H9 (cell line): ENCODE results near the gene VSTM2L. TPM values are rescaled to one million over a fixed set of nuclear protein-coding genes. Genes with fewer than 3 reads are reported as not detected.

Experiments used
- DNase-seq: peaks from one replicate; pipeline ENCODE4 v3.0.0-alpha.2; 2017
- H2AFZ ChIP-seq: one replicate; pipeline ENCODE4 v1.6.1; 2013; ENCODE audit warnings: mild to moderate bottlenecking, low read length, control low read depth, moderate library complexity
- H2AK5ac ChIP-seq: 2 replicates; pipeline ENCODE4 v1.6.1; 2013; ENCODE audit warnings: low read length, control low read depth, mixed read lengths; ENCODE audit not compliant: insufficient read length
- H2BK120ac ChIP-seq: one replicate; pipeline ENCODE4 v1.6.1; 2013; ENCODE audit warnings: low read depth, mild to moderate bottlenecking, low read length, control low read depth, inconsistent platforms; ENCODE audit not compliant: poor library complexity, severe bottlenecking
- H2BK12ac ChIP-seq: 2 replicates; pipeline ENCODE4 v1.6.1; 2013; ENCODE audit warnings: low read length, control low read depth, mixed read lengths, low read depth; ENCODE audit not compliant: insufficient read length
- H2BK15ac ChIP-seq: 2 replicates; pipeline ENCODE4 v1.6.1; 2013; ENCODE audit warnings: low read depth, low read length, control low read depth
- H2BK20ac ChIP-seq: one replicate; pipeline ENCODE4 v1.6.1; 2013; ENCODE audit warnings: low read depth, mild to moderate bottlenecking, low read length, control low read depth, inconsistent platforms; ENCODE audit not compliant: poor library complexity, severe bottlenecking
- H2BK5ac ChIP-seq: 2 replicates; pipeline ENCODE4 v1.6.1; 2013; ENCODE audit warnings: low read length, control low read depth, mixed read lengths; ENCODE audit not compliant: insufficient read length
- H3K14ac ChIP-seq: 2 replicates; pipeline ENCODE4 v1.6.1; 2013; ENCODE audit warnings: low read length, control low read depth; ENCODE audit not compliant: insufficient read depth
- H3K18ac ChIP-seq: 2 replicates; pipeline ENCODE4 v1.6.1; 2013; ENCODE audit warnings: low read depth, mild to moderate bottlenecking, mixed read lengths, low read length, control low read depth; ENCODE audit not compliant: insufficient read length
- H3K23ac ChIP-seq: 2 replicates; pipeline ENCODE4 v1.6.1; 2013; ENCODE audit warnings: low read length, control low read depth, mixed read lengths, low read depth; ENCODE audit not compliant: insufficient read length
- H3K23me2 ChIP-seq: 2 replicates; pipeline ENCODE4 v1.6.1; 2013; ENCODE audit warnings: low read depth, mild to moderate bottlenecking, mixed read lengths, low read length, control low read depth; ENCODE audit not compliant: insufficient read length, poor library complexity, severe bottlenecking
- H3K27ac ChIP-seq: 2 replicates; pipeline ENCODE4 v1.5.1; 2013; ENCODE audit warnings: low read length, control low read depth, mixed read lengths, low read depth; ENCODE audit not compliant: insufficient read length
- H3K27me3 ChIP-seq: 2 replicates; pipeline ENCODE4 v1.6.1; 2013; ENCODE audit warnings: low read length, control low read depth, inconsistent platforms; ENCODE audit not compliant: insufficient read depth
- H3K4ac ChIP-seq: 2 replicates; pipeline ENCODE4 v1.6.1; 2013; ENCODE audit warnings: low read depth, mild to moderate bottlenecking, control low read depth, inconsistent platforms, low read length, moderate library complexity
- H3K4me1 ChIP-seq: 2 replicates; pipeline ENCODE4 v1.6.1; 2013; ENCODE audit warnings: low read length, control low read depth, inconsistent platforms; ENCODE audit not compliant: insufficient read depth
- H3K4me2 ChIP-seq: 2 replicates; pipeline ENCODE4 v1.6.1; 2013; ENCODE audit warnings: low read length, control low read depth, mixed read lengths; ENCODE audit not compliant: insufficient read length, insufficient read depth
- H3K56ac ChIP-seq: 2 replicates; pipeline ENCODE4 v1.6.1; 2013; ENCODE audit warnings: low read depth, mild to moderate bottlenecking, mixed read lengths, low read length, control low read depth; ENCODE audit not compliant: insufficient read length
- H3K79me1 ChIP-seq: 2 replicates; pipeline ENCODE4 v1.6.1; 2013; ENCODE audit warnings: low read depth, mild to moderate bottlenecking, moderate library complexity, low read length, control low read depth, inconsistent platforms; ENCODE audit not compliant: insufficient read depth, poor library complexity, severe bottlenecking
- H3K79me2 ChIP-seq: 2 replicates; pipeline ENCODE4 v1.6.1; 2013; ENCODE audit warnings: low read length, control low read depth, inconsistent platforms; ENCODE audit not compliant: insufficient read depth
- H3K9ac ChIP-seq: 2 replicates; pipeline ENCODE4 v1.6.1; 2013; ENCODE audit warnings: low read length, control low read depth, mixed read lengths; ENCODE audit not compliant: insufficient read length; ENCODE audit errors: extremely low read depth
- H3K9me3 ChIP-seq: one replicate; pipeline ENCODE4 v1.6.1; 2013; ENCODE audit warnings: low read depth, low read length, inconsistent platforms; ENCODE audit not compliant: control insufficient read depth
- H3T11ph ChIP-seq: one replicate; pipeline ENCODE4 v1.6.1; 2013; ENCODE audit warnings: mild to moderate bottlenecking, low read length, control low read depth, inconsistent platforms
- H4K20me1 ChIP-seq: one replicate; pipeline ENCODE4 v1.6.1; 2013; ENCODE audit not compliant: control insufficient read depth, insufficient read length, insufficient read depth
- H4K5ac ChIP-seq: 2 replicates; pipeline ENCODE4 v1.6.1; 2013; ENCODE audit warnings: low read depth, mild to moderate bottlenecking, mixed read lengths, low read length, control low read depth; ENCODE audit not compliant: insufficient read length
- H4K8ac ChIP-seq: replicated peaks from 2 replicates; pipeline ENCODE4 v1.6.1; 2013; ENCODE audit warnings: low read length, control low read depth, mixed read lengths, low read depth; ENCODE audit not compliant: insufficient read length
- H4K91ac ChIP-seq: 2 replicates; pipeline ENCODE4 v1.6.1; 2013; ENCODE audit warnings: low read depth, mild to moderate bottlenecking, moderate library complexity, mixed read lengths, low read length, control low read depth; ENCODE audit not compliant: insufficient read length
- H3K27ac Mint-ChIP-seq, 3 experiments: 2 replicates in 2 of 3; 3 replicates in 1 of 3; pipeline ENCODE4 v1.8.0; 2020 to 2021; ENCODE audit warnings: mixed read lengths in 3 of 3, mild to moderate bottlenecking in 1 of 3, moderate library complexity in 1 of 3
- H3K27me3 Mint-ChIP-seq: 2 replicates; pipeline ENCODE4 v1.8.0; 2021; ENCODE audit warnings: low read depth, mild to moderate bottlenecking, moderate library complexity, mixed read lengths
- H3K36me3 Mint-ChIP-seq, 3 experiments: 2 replicates in 2 of 3; 3 replicates in 1 of 3; pipeline ENCODE4 v1.8.0; 2020 to 2021; ENCODE audit warnings: low read depth in 3 of 3, mixed read lengths in 3 of 3; ENCODE audit not compliant: insufficient read depth in 1 of 3
- H3K4me1 Mint-ChIP-seq, 2 experiments: 2 replicates each; pipeline ENCODE4 v1.8.0; 2020; ENCODE audit warnings: mixed read lengths in 2 of 2
- H3K4me3 Mint-ChIP-seq, 2 experiments: 2 replicates in 1 of 2; 3 replicates in 1 of 2; pipeline ENCODE4 v1.8.0; 2020 to 2021; ENCODE audit warnings: mild to moderate bottlenecking in 2 of 2, mixed read lengths in 2 of 2, moderate library complexity in 1 of 2
- H3K9me3 Mint-ChIP-seq, 2 experiments: 2 replicates in 1 of 2; 3 replicates in 1 of 2; pipeline ENCODE4 v1.8.0; 2020; ENCODE audit warnings: mild to moderate bottlenecking in 2 of 2, mixed read lengths in 2 of 2, moderate library complexity in 1 of 2
- CTCF ChIP-seq: fragments of 200-600 bp; sonication (generic); conservative IDR thresholded peaks from 3 replicates; pipeline ENCODE4 v1.8.0; 2021; ENCODE audit warnings: antibody characterized with exemption, mild to moderate bottlenecking
- WGBS: extraction: QIAGEN DNeasy Blood & Tissue Kit; methylation state at CpG from one replicate; pipeline ENCODE4 v1.1.7; 2013; ENCODE audit warnings: missing lambda C conversion rate, low lambda C conversion rate, mixed read lengths; ENCODE audit not compliant: insufficient read length; ENCODE audit errors: extremely low coverage; 5-methylcytosine and 5-hydroxymethylcytosine counted together
- total RNA-seq: library from RNA; stranded (reverse); gene quantifications from 2 replicates; pipeline ENCODE4 v1.2.1, GENCODE V29; 2021

Gene VSTM2L
- total RNA-seq, 1 experiment from 2014 or later: 2.1 TPM

GRCh38 chr20:37878835-37879599 is 23.9 kb upstream of the VSTM2L start:
- Mint-ChIP-seq H3K27me3 (no peaks in the 10 kb centered on the region), H3K27ac (no peak overlapping the region; a peak in 2 of 7 replicates)
- no peak overlapping the region for H2AK5ac ChIP-seq

More at GRCh38 chr20:37878835-37879599, 23.9 kb upstream of the VSTM2L start:
- Mint-ChIP-seq H3K4me1 (peaks cover 6 to 21% of the 10 kb centered on the region in 2 experiments), H3K9me3 (no peaks in the 10 kb centered on the region), H3K4me3 (no peak overlapping the region), H3K36me3 (peaks cover 0 to 4% (median 3%) of the 10 kb centered on the region in 3 experiments; a peak in 3 of 7 replicates)
- H3K79me1 ChIP-seq: no peaks in the 10 kb centered on the region
- H3K27me3 ChIP-seq: no peaks in the 10 kb centered on the region
- TF ChIP-seq CTCF: no peak
- H3K27ac ChIP-seq: no peak overlapping the region
- no CpG with 5 or more reads among the region's 12 CpGs for WGBS
- no peak overlapping the region for H2BK20ac ChIP-seq
- H3K23me2 ChIP-seq: no peaks in the 10 kb centered on the region
- no peak overlapping the region for H3K9ac ChIP-seq
- no peak overlapping the region for H2BK120ac ChIP-seq
- H3K79me2 ChIP-seq: no peaks in the 10 kb centered on the region
- no peak overlapping the region for H4K8ac ChIP-seq
- H3K9me3 ChIP-seq: no peaks in the 10 kb centered on the region
- H4K20me1 ChIP-seq: no peaks in the 10 kb centered on the region
- no peak overlapping the region for H2BK5ac ChIP-seq
- no peak overlapping the region for H4K5ac ChIP-seq
- no peak overlapping the region for H4K91ac ChIP-seq
- no peaks in the 10 kb centered on the region for H3K4me1 ChIP-seq
- no peak overlapping the region for H3K18ac ChIP-seq
- no peak overlapping the region for H3K56ac ChIP-seq
- DNase-seq: no peak
- H3K4me2 ChIP-seq: no peak overlapping the region
- no peak overlapping the region for H3T11ph ChIP-seq
- no peak overlapping the region for H3K14ac ChIP-seq
- no peak overlapping the region for H2BK12ac ChIP-seq
- no peak overlapping the region for H2BK15ac ChIP-seq
- no peak overlapping the region for H3K23ac ChIP-seq
- H3K4ac ChIP-seq: no peak overlapping the region
- H2AFZ ChIP-seq: no peak overlapping the region
